ENCODE measurements around the gene ALLC. TPM values are rescaled to one million over a fixed set of nuclear protein-coding genes. Genes with fewer than 3 reads are reported as not detected.

The ALLC gene
- total RNA-seq, 4 donors from 2014 or later, result not detected

- no peak for TF ChIP-seq CTCF (IDR thresholded peaks at IDR 0.05; ENCODE audit: low read depth)
Observed at GRCh38 chr2:3636586-3637310, 21.3 kb upstream of the ALLC start.

GRCh38 chr2:3637311-3637675 lies 20.7 kb upstream of the ALLC start:
- TF ChIP-seq CTCF (IDR thresholded peaks at IDR 0.05; ENCODE audit: low read depth), result no peak

GRCh38 chr2:3637692-3638455 lies 20.1 kb upstream of the ALLC start:
- no peak for TF ChIP-seq CTCF (IDR thresholded peaks at IDR 0.05; ENCODE audit: low read depth)

- TF ChIP-seq CTCF (IDR thresholded peaks at IDR 0.05; ENCODE audit: low read depth), result no peak
Observed at GRCh38 chr2:3638456-3638810, 19.6 kb upstream of the ALLC start.

GRCh38 chr2:3639015-3639630 lies 18.9 kb upstream of the ALLC start:
- no peak for TF ChIP-seq CTCF (IDR thresholded peaks at IDR 0.05; ENCODE audit: low read depth)

GRCh38 chr2:3639653-3640052 lies 18.3 kb upstream of the ALLC start:
- no peak for TF ChIP-seq CTCF (IDR thresholded peaks at IDR 0.05; ENCODE audit: low read depth)

- no peak for TF ChIP-seq CTCF (IDR thresholded peaks at IDR 0.05; ENCODE audit: low read depth)
Observed at GRCh38 chr2:3641181-3641580, 16.8 kb upstream of the ALLC start.
